ENCODE data around the gene HACD1. TPM values are rescaled to one million over a fixed set of nuclear protein-coding genes. Genes with fewer than 3 reads are reported as not detected.

HACD1 gene
- 10 to 100 TPM in 1 of 2 donors, 1 to 10 TPM in 1; 3.4 to 16.6 TPM for total RNA-seq

- H3K27me3 ChIP-seq: no peaks in the 10 kb centered on the region
- peak within 1 kb of the TSS; percentile 77 for H3K27ac ChIP-seq
- peak; percentile 74 for DNase-seq
- H3K4me1 ChIP-seq: no peaks in the 10 kb centered on the region
- TF ChIP-seq CTCF (IDR thresholded peaks at IDR 0.05): no peak
- H3K9me3 ChIP-seq: no peaks in the 10 kb centered on the region
- peak within 1 kb of the TSS; percentile 79 for H3K4me3 ChIP-seq
- H3K36me3 ChIP-seq: no peaks in the 10 kb centered on the region
- intact Hi-C loops (cut with DNase I): no loop called here
- H3K9ac ChIP-seq (ENCODE audit: low read depth in 2 of 2, low read length in 2 of 2): peak within 1 kb of the TSS; percentile 60 to 61
Observed at GRCh38 chr10:17617031-17617911, at the start of gene HACD1. HACD1 (minus strand) TSS chr10:17617374; CDS start chr10:17617339, 35 bp downstream.

GRCh38 chr10:17665747-17666146 lies 48.6 kb upstream of the HACD1 start:
- H3K4me1 ChIP-seq: no peaks in the 10 kb centered on the region
- peak overlapping the region; percentile 18 for H3K27ac ChIP-seq
- H3K9ac ChIP-seq (ENCODE audit: low read depth in 2 of 2, low read length in 2 of 2): no peak overlapping the region
- no peaks in the 10 kb centered on the region for H3K27me3 ChIP-seq
- H3K36me3 ChIP-seq: no peaks in the 10 kb centered on the region
- DNase-seq: no peak
- intact Hi-C loops (cut with DNase I): no loop called here
- TF ChIP-seq CTCF (IDR thresholded peaks at IDR 0.05): no peak
- no peak overlapping the region for H3K4me3 ChIP-seq
- no peaks in the 10 kb centered on the region for H3K9me3 ChIP-seq

GRCh38 chr10:17663450-17663849 lies 46.3 kb upstream of the HACD1 start:
- TF ChIP-seq CTCF (IDR thresholded peaks at IDR 0.05): no peak
- no peaks in the 10 kb centered on the region for H3K9me3 ChIP-seq
- no peaks in the 10 kb centered on the region for H3K36me3 ChIP-seq
- no peaks in the 10 kb centered on the region for H3K27me3 ChIP-seq
- no peaks in the 10 kb centered on the region for H3K4me1 ChIP-seq
- H3K27ac ChIP-seq: no peak overlapping the region
- no peak overlapping the region for H3K4me3 ChIP-seq
- no peak for DNase-seq
- no peak overlapping the region for H3K9ac ChIP-seq (ENCODE audit: low read depth in 2 of 2, low read length in 2 of 2)
- intact Hi-C loops (cut with DNase I): no loop called here

- TF ChIP-seq CTCF (IDR thresholded peaks at IDR 0.05): no peak
- Histone ChIP-seq H3K4me1 (no peaks in the 10 kb centered on the region), H3K4me3 (no peak overlapping the region), H3K9ac (ENCODE audit: low read depth in 2 of 2, low read length in 2 of 2) (no peak overlapping the region), H3K27me3 (no peaks in the 10 kb centered on the region), H3K27ac (no peak overlapping the region), H3K36me3 (no peaks in the 10 kb centered on the region), H3K9me3 (no peaks in the 10 kb centered on the region)
- DNase-seq: no peak
- intact Hi-C loops (cut with DNase I): no loop called here
Observed at GRCh38 chr10:17662193-17663138, 45.3 kb upstream of the HACD1 start.

GRCh38 chr10:17661510-17661909 lies 44.3 kb upstream of the HACD1 start:
- Histone ChIP-seq H3K4me1 (no peaks in the 10 kb centered on the region), H3K9ac (ENCODE audit: low read depth in 2 of 2, low read length in 2 of 2) (no peak overlapping the region), H3K9me3 (no peaks in the 10 kb centered on the region), H3K27me3 (no peaks in the 10 kb centered on the region), H3K4me3 (no peak overlapping the region), H3K27ac (no peak overlapping the region), H3K36me3 (no peaks in the 10 kb centered on the region)
- intact Hi-C loops (cut with DNase I): no loop called here
- no peak for DNase-seq
- no peak for TF ChIP-seq CTCF (IDR thresholded peaks at IDR 0.05)
